ENCODE data around the gene RBM3.

GRCh38 chrX:48591255-48591791, 17.0 kb downstream of the RBM3 start:
- TF ChIP-seq ASH2L (IDR thresholded peaks at IDR 0.05; ENCODE audit: low read length) (no peak), SP4 (IDR thresholded peaks at IDR 0.05; ENCODE audit: low read length) (no peak), POLR2A (IDR thresholded peaks at IDR 0.05; ENCODE audit: control extremely low read depth in 1 of 2, low read depth in 2 of 2, low read length in 2 of 2) (no peak), CTCF (IDR thresholded peaks at IDR 0.05; ENCODE audit: control extremely low read depth in 1 of 3, insufficient read depth in 1 of 3, low read depth in 1 of 3, low read length in 3 of 3) (no peak), POLR2AphosphoS5 (IDR thresholded peaks at IDR 0.05; ENCODE audit: low read depth, low read length) (no peak)
